ENCODE data around the gene PDE2A. TPM values are rescaled to one million over a fixed set of nuclear protein-coding genes. Genes with fewer than 3 reads are reported as not detected.

The PDE2A gene
- polyA plus RNA-seq, 1 donor (not counting 4 experiments of a cell fraction or from before 2014, with no cell fraction given): 0.38 TPM

GRCh38 chr11:72669527-72669926 is 4.7 kb downstream of the PDE2A start:
- Histone ChIP-seq H3K4me3 (ENCODE audit: control insufficient read depth in 2 of 3, extremely low read depth in 1 of 3, insufficient read depth in 2 of 3, low read depth in 1 of 3, low read length in 3 of 3) (no peak overlapping the region), H3K36me3 (ENCODE audit: control insufficient read depth in 2 of 2, extremely low read depth in 1 of 2, insufficient read depth in 2 of 2, low read length in 2 of 2) (no peaks in the 10 kb centered on the region), H3K27ac (ENCODE audit: control insufficient read depth, insufficient read depth, low read length) (no peak overlapping the region), H3K79me2 (ENCODE audit: control insufficient read depth, insufficient read depth, low read length) (no peaks in the 10 kb centered on the region), H3K9ac (ENCODE audit: control insufficient read depth, extremely low read depth, insufficient read depth, low read length) (no peak overlapping the region), H3K4me2 (ENCODE audit: control insufficient read depth, extremely low read depth, insufficient read depth, low read depth, low read length) (no peak overlapping the region), H4K20me1 (ENCODE audit: control insufficient read depth, extremely low read depth, insufficient read depth, low read length) (no peaks in the 10 kb centered on the region), H3K4me1 (ENCODE audit: control insufficient read depth, extremely low read depth, insufficient read depth, low read length) (no peaks in the 10 kb centered on the region), H3K27me3 (ENCODE audit: control insufficient read depth, extremely low read depth, insufficient read depth, low read length) (peaks cover 34% of the 10 kb centered on the region), H2AFZ (ENCODE audit: control insufficient read depth, low read length) (no peak overlapping the region), H3K9me1 (ENCODE audit: control insufficient read depth, extremely low read depth, insufficient read depth, low read length) (no peaks in the 10 kb centered on the region), H3K9me3 (ENCODE audit: control insufficient read depth, low read depth, low read length) (no peaks in the 10 kb centered on the region)
- FAIRE-seq: no peak
- no peak for DNase-seq (ENCODE audit: low read depth, low spot score)
- TF ChIP-seq, protein P1, sequence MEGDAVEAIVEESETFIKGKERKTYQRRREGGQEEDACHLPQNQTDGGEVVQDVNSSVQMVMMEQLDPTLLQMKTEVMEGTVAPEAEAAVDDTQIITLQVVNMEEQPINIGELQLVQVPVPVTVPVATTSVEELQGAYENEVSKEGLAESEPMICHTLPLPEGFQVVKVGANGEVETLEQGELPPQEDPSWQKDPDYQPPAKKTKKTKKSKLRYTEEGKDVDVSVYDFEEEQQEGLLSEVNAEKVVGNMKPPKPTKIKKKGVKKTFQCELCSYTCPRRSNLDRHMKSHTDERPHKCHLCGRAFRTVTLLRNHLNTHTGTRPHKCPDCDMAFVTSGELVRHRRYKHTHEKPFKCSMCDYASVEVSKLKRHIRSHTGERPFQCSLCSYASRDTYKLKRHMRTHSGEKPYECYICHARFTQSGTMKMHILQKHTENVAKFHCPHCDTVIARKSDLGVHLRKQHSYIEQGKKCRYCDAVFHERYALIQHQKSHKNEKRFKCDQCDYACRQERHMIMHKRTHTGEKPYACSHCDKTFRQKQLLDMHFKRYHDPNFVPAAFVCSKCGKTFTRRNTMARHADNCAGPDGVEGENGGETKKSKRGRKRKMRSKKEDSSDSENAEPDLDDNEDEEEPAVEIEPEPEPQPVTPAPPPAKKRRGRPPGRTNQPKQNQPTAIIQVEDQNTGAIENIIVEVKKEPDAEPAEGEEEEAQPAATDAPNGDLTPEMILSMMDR (optimal IDR thresholded peaks at IDR 0.05 in 1 of 3, IDR thresholded peaks at IDR 0.05 in 1 of 3, conservative IDR thresholded peaks at IDR 0.05 in 1 of 3; ENCODE audit: extremely low read depth in 1 of 3, insufficient read depth in 2 of 3, low read length in 3 of 3): no peak
- TF ChIP-seq EZH2 (IDR thresholded peaks at IDR 0.05; ENCODE audit: low read length): no peak
- dilution Hi-C loops (cut with MboI; ENCODE audit: extremely low pct_ligation_motif_present, low sequenced_read_pairs): no loop called here

DNA sequence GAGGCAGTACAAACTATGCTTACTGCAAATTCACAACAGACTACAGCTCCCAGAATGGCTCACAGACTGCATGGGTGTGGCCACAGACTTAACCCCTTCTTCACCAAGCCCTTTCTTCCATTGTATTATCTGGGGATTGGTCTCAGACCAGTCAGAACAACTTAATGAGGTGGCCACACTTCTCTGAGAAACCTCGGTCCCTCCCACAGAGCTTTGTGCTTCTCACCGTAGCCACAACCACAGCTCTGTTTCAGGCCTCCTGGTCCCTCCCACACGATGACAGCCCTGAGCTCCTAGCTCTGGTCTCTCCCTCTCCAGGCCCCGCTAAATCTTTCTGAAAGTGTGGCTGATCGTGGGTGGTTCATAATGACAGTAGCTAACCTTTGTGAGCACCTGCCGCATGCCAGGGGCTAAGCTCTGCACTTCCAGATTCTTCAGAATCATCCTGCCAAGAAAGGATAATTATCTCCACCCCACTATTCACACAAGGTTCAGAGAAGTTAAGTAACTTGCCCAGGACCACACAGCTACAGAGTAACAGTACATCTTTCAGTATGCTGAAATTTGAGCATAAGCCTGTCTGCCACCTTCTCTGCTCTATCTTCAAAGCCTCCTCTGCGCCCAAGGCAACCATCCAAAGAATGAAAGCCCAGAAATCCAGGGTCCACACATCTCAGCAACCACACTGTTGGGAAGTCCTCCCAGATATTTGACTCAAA is 5.4 kb downstream of the PDE2A start:
- Histone ChIP-seq H3K9me1 (ENCODE audit: control insufficient read depth, extremely low read depth, insufficient read depth, low read length) (no peaks in the 10 kb centered on the region), H3K9me3 (ENCODE audit: control insufficient read depth, low read depth, low read length) (no peaks in the 10 kb centered on the region), H2AFZ (ENCODE audit: control insufficient read depth, low read length) (no peak overlapping the region), H3K4me2 (ENCODE audit: control insufficient read depth, extremely low read depth, insufficient read depth, low read depth, low read length) (no peak overlapping the region), H3K27ac (ENCODE audit: control insufficient read depth, insufficient read depth, low read length) (no peak overlapping the region), H3K27me3 (ENCODE audit: control insufficient read depth, extremely low read depth, insufficient read depth, low read length) (peaks cover 27% of the 10 kb centered on the region), H3K36me3 (ENCODE audit: control insufficient read depth in 2 of 2, extremely low read depth in 1 of 2, insufficient read depth in 2 of 2, low read length in 2 of 2) (no peaks in the 10 kb centered on the region), H3K4me3 (ENCODE audit: control insufficient read depth in 2 of 3, extremely low read depth in 1 of 3, insufficient read depth in 2 of 3, low read depth in 1 of 3, low read length in 3 of 3) (no peak overlapping the region), H3K4me1 (ENCODE audit: control insufficient read depth, extremely low read depth, insufficient read depth, low read length) (no peaks in the 10 kb centered on the region), H3K79me2 (ENCODE audit: control insufficient read depth, insufficient read depth, low read length) (no peaks in the 10 kb centered on the region), H3K9ac (ENCODE audit: control insufficient read depth, extremely low read depth, insufficient read depth, low read length) (no peak overlapping the region), H4K20me1 (ENCODE audit: control insufficient read depth, extremely low read depth, insufficient read depth, low read length) (no peaks in the 10 kb centered on the region)
- dilution Hi-C loops (cut with MboI; ENCODE audit: extremely low pct_ligation_motif_present, low sequenced_read_pairs): no loop called here
- TF ChIP-seq, protein P1 (optimal IDR thresholded peaks at IDR 0.05 in 1 of 3, IDR thresholded peaks at IDR 0.05 in 1 of 3, conservative IDR thresholded peaks at IDR 0.05 in 1 of 3; ENCODE audit: extremely low read depth in 1 of 3, insufficient read depth in 2 of 3, low read length in 3 of 3): no peak
- TF ChIP-seq EZH2 (IDR thresholded peaks at IDR 0.05; ENCODE audit: low read length): no peak
- FAIRE-seq (no peak), DNase-seq (ENCODE audit: low read depth, low spot score) (no peak)
